Type B pancreatic cell (in vitro differentiated cells): ENCODE measurements around the gene KRT222. TPM values are rescaled to one million over a fixed set of nuclear protein-coding genes. Genes with fewer than 3 reads are reported as not detected.

Source experiments
- DNase-seq: peaks from one replicate; pipeline ENCODE4 v3.0.0; 2021; ENCODE audit warnings: mixed read lengths; ENCODE audit not compliant: unreplicated experiment; ENCODE audit errors: extremely low spot score
- H3K27ac Mint-ChIP-seq: 2 replicates; pipeline ENCODE4 v1.8.0; 2021; ENCODE audit warnings: mild to moderate bottlenecking, mixed read lengths
- H3K27me3 Mint-ChIP-seq: 2 replicates; pipeline ENCODE4 v1.8.0; 2021; ENCODE audit warnings: mixed read lengths
- H3K36me3 Mint-ChIP-seq: 2 replicates; pipeline ENCODE4 v1.8.0; 2021; ENCODE audit warnings: mixed read lengths
- H3K4me1 Mint-ChIP-seq: one replicate; pipeline ENCODE4 v1.8.0; 2021; ENCODE audit warnings: mixed read lengths; ENCODE audit not compliant: unreplicated experiment
- H3K4me3 Mint-ChIP-seq: 2 replicates; pipeline ENCODE4 v1.8.0; 2021; ENCODE audit warnings: mild to moderate bottlenecking, mixed read lengths
- H3K9me3 Mint-ChIP-seq: 2 replicates; pipeline ENCODE4 v1.8.0; 2021; ENCODE audit warnings: mixed read lengths
- CTCF ChIP-seq: fragments of 200-600 bp; sonication (generic); conservative IDR thresholded peaks from 2 replicates; pipeline ENCODE4 v1.5.0; 2021; ENCODE audit warnings: antibody characterized with exemption, mild to moderate bottlenecking
- total RNA-seq: library from RNA; stranded (reverse); gene quantifications from 2 replicates; pipeline ENCODE4 v1.2.1, GENCODE V29; 2021; ENCODE audit warnings: low replicate concordance

Gene KRT222
- total RNA-seq, 1 donor from 2014 or later = 0.34 TPM

- Mint-ChIP-seq H3K36me3 (peaks cover 31% of the 10 kb centered on the region), H3K27me3 (no peaks in the 10 kb centered on the region), H3K4me1 (peaks cover 27% of the 10 kb centered on the region), H3K27ac (peak overlapping the region; percentile 98), H3K4me3 (peak overlapping the region; percentile 96), H3K9me3 (no peaks in the 10 kb centered on the region)
- no peak for TF ChIP-seq CTCF
- DNase-seq = no peak
Observed at GRCh38 chr17:40646791-40647623, 18.0 kb downstream of the KRT222 start.

- no peaks in the 10 kb centered on the region for H3K9me3 Mint-ChIP-seq
- peaks cover 35% of the 10 kb centered on the region for H3K36me3 Mint-ChIP-seq
- H3K4me3 Mint-ChIP-seq = peak overlapping the region; percentile 96
- H3K27me3 Mint-ChIP-seq = no peaks in the 10 kb centered on the region
- no peak for TF ChIP-seq CTCF
- peak overlapping the region; percentile 46 for H3K27ac Mint-ChIP-seq
- no peak for DNase-seq
- peaks cover 27% of the 10 kb centered on the region for H3K4me1 Mint-ChIP-seq
Observed at GRCh38 chr17:40645943-40646342, 19.0 kb downstream of the KRT222 start.

- no peaks in the 10 kb centered on the region for H3K9me3 Mint-ChIP-seq
- H3K4me1 Mint-ChIP-seq = peaks cover 27% of the 10 kb centered on the region
- H3K36me3 Mint-ChIP-seq = peaks cover 41% of the 10 kb centered on the region
- H3K4me3 Mint-ChIP-seq = peak overlapping the region; percentile 73
- no peak for DNase-seq
- no peak for TF ChIP-seq CTCF
- H3K27ac Mint-ChIP-seq = peak overlapping the region; percentile 40
- H3K27me3 Mint-ChIP-seq = no peaks in the 10 kb centered on the region
Observed at GRCh38 chr17:40645291-40645690, 19.7 kb downstream of the KRT222 start.

GRCh38 chr17:40637931-40638330 lies 27.0 kb downstream of the KRT222 start:
- H3K9me3 Mint-ChIP-seq = no peaks in the 10 kb centered on the region
- H3K4me1 Mint-ChIP-seq = no peaks in the 10 kb centered on the region
- no peak for DNase-seq
- no peak overlapping the region for H3K4me3 Mint-ChIP-seq
- no peaks in the 10 kb centered on the region for H3K27me3 Mint-ChIP-seq
- peaks cover 36% of the 10 kb centered on the region for H3K36me3 Mint-ChIP-seq
- no peak overlapping the region for H3K27ac Mint-ChIP-seq
- TF ChIP-seq CTCF = no peak

DNA sequence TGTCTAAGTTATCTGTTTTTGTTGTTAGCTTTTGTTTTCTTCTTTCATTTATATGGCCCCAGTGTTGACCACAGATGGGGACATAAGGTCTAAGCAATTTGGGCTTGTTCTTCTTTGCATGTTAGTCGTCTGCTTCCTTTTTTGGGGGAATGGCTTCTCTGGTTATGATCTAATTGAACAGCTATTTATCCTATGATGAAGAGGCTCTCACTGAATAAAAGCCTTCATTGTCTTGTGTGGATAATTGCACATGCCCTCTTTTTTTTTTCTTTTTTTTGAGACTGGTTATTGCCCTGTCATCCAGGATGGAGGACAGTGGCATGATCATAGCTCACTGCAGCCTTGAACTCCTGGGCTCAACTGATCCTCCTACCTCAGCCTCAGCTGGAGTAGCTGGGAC lies 31.1 kb downstream of the KRT222 start:
- H3K27ac Mint-ChIP-seq = no peak overlapping the region
- peaks cover 39% of the 10 kb centered on the region for H3K36me3 Mint-ChIP-seq
- no peak for TF ChIP-seq CTCF

More for the DNA sequence above, 31.1 kb downstream of the KRT222 start:
- Mint-ChIP-seq H3K4me1 (no peaks in the 10 kb centered on the region), H3K9me3 (no peaks in the 10 kb centered on the region), H3K4me3 (no peak overlapping the region), H3K27me3 (no peaks in the 10 kb centered on the region)
- DNase-seq = no peak
